NCI-H1048 (cell line): Measurements from ENCODE around the gene DAGLB.
"Not testable (repeated sequence)": the region's sequence is repeated elsewhere in the genome, so short reads cannot be mapped to it uniquely, and the experiment has no call there.

Experiments used
- DNase-seq: peaks from one replicate; lab custom pipeline; 2025; lab: John Stamatoyannopoulos, UW

The DAGLB gene

GRCh38 chr7:6430974-6431373 lies 16.8 kb downstream of the DAGLB start:
- DNase-seq, result no peak

GRCh38 chr7:6430271-6430940 lies 17.3 kb downstream of the DAGLB start:
- DNase-seq, result no peak

GRCh38 chr7:6425948-6426347 lies 21.8 kb downstream of the DAGLB start:
- DNase-seq, result no peak

GRCh38 chr7:6423942-6424701 lies 23.6 kb downstream of the DAGLB start:
- no peak for DNase-seq

- DNase-seq, result no peak
Measured at GRCh38 chr7:6422926-6423632, 24.7 kb downstream of the DAGLB start.

GRCh38 chr7:6422095-6422494 lies 25.7 kb downstream of the DAGLB start:
- DNase-seq, result no peak

- DNase-seq, result no peak
Measured at GRCh38 chr7:6420680-6421079, 27.1 kb downstream of the DAGLB start.

- no peak for DNase-seq
Measured at GRCh38 chr7:6419310-6419773, 28.4 kb downstream of the DAGLB start.

- no peak for DNase-seq
Measured at GRCh38 chr7:6417408-6417807, 30.3 kb downstream of the DAGLB start.

GRCh38 chr7:6416516-6417145 lies 31.1 kb downstream of the DAGLB start:
- no peak for DNase-seq

GRCh38 chr7:6413637-6414036 lies 34.1 kb downstream of the DAGLB start:
- DNase-seq, result no peak

GRCh38 chr7:6409944-6410693 lies 37.6 kb downstream of the DAGLB start:
- DNase-seq, result no peak

- no peak for DNase-seq
Measured at GRCh38 chr7:6409091-6409490, 38.7 kb downstream of the DAGLB start.

GRCh38 chr7:6407434-6407833 lies 40.3 kb downstream of the DAGLB start:
- DNase-seq, result no peak

- no peak for DNase-seq
Measured at GRCh38 chr7:6406121-6406520, 41.6 kb downstream of the DAGLB start.

GRCh38 chr7:6403907-6404306 lies 43.8 kb downstream of the DAGLB start:
- DNase-seq, result no peak

- no peak for DNase-seq
Measured at GRCh38 chr7:6402741-6403140, 45.0 kb downstream of the DAGLB start.

GRCh38 chr7:6402041-6402440 lies 45.7 kb downstream of the DAGLB start:
- DNase-seq, result no peak

GRCh38 chr7:6401536-6401935 lies 46.2 kb downstream of the DAGLB start:
- no peak for DNase-seq

- DNase-seq, result not testable (repeated sequence)
Measured at GRCh38 chr7:6400243-6401105, 47.3 kb downstream of the DAGLB start.

- DNase-seq, result no peak
Measured at GRCh38 chr7:6399351-6399750, 48.4 kb downstream of the DAGLB start.
